Astrocyte of the cerebellum (primary cell): ENCODE results near the gene ITGA1.
A peak's percentile ranks its signal among the peaks of the same experiment; 100 is the strongest.

Experiments used
- DNase-seq: peaks from one replicate; pipeline ENCODE4 v3.0.0-alpha.2; 2011; ENCODE audit warnings: low read depth
- H3K4me3 ChIP-seq: 2 replicates; pipeline ENCODE4 v1.5.1; 2011; ENCODE audit warnings: mild to moderate bottlenecking, low read depth, low read length, moderate library complexity
- CTCF ChIP-seq: IDR thresholded peaks from 2 replicates; pipeline ENCODE4 v1.5.1; 2012; ENCODE audit warnings: low read length, low read depth, moderate library complexity, mild to moderate bottlenecking; ENCODE audit errors: missing control alignments
- in situ Hi-C: cut with HindIII; loops from 2 replicates; pipeline ENCODE4 v1.10.0; 2017; ENCODE audit warnings: low sequenced_read_pairs

ITGA1 gene

GRCh38 chr5:52945040-52945439, 157.3 kb downstream of the ITGA1 start:
- no peak for DNase-seq
- no peak overlapping the region for H3K4me3 ChIP-seq
- no peak for TF ChIP-seq CTCF
- in situ Hi-C loops = no loop called here

- no peak for DNase-seq
- in situ Hi-C loops = no loop called here
- no peak overlapping the region for H3K4me3 ChIP-seq
- no peak for TF ChIP-seq CTCF
These were observed 159.5 kb downstream of the ITGA1 start for GRCh38 chr5:52947208-52947607.

- peak; percentile 9 for DNase-seq
- no peak for TF ChIP-seq CTCF
- H3K4me3 ChIP-seq = no peak overlapping the region
- in situ Hi-C loops = no loop called here
These were observed 160.1 kb downstream of the ITGA1 start for GRCh38 chr5:52947851-52948250.

- TF ChIP-seq CTCF = peak; percentile 75
- peak; percentile 84 for DNase-seq
- in situ Hi-C loops = no loop called here
- no peak overlapping the region for H3K4me3 ChIP-seq
These were observed 160.8 kb downstream of the ITGA1 start for GRCh38 chr5:52948418-52949076.

GRCh38 chr5:52950686-52951085, 163.0 kb downstream of the ITGA1 start:
- TF ChIP-seq CTCF = no peak
- in situ Hi-C loops = loop anchor here (10.0 kb wide), 1 partner anchor 144 kb away; no protein-coding TSS in a partner anchor
- H3K4me3 ChIP-seq = no peak overlapping the region
- no peak for DNase-seq

GRCh38 chr5:52952483-52952882, 164.8 kb downstream of the ITGA1 start:
- no peak for DNase-seq
- no peak for TF ChIP-seq CTCF
- in situ Hi-C loops = loop anchor here (10.0 kb wide), 1 partner anchor 142 kb away; no protein-coding TSS in a partner anchor
- H3K4me3 ChIP-seq = no peak overlapping the region
